GM10248 (cell line): Measurements from ENCODE around the gene HP1BP3.

Experiments
- CTCF ChIA-PET: fragments of 300-600 bp; sonication (Branson Sonifier 250); formaldehyde crosslinking; extraction: SDS; loops from one replicate; lab custom pipeline; 2021; ENCODE audit warnings: antibody characterized with exemption; lab: Yijun Ruan, JAX
- POLR2A ChIA-PET: fragments of 350-650 bp; sonication (Branson Sonifier 250); formaldehyde crosslinking; extraction: SDS; loops from one replicate; lab custom pipeline; 2020; ENCODE audit warnings: antibody characterized with exemption; lab: Yijun Ruan, JAX
- DNase-seq: peaks from one replicate; pipeline ENCODE4 v3.0.0; 2012; ENCODE audit errors: extremely low spot score
- CTCF ChIP-seq: IDR thresholded peaks from 2 replicates; pipeline ENCODE4 v1.5.1; 2012; ENCODE audit warnings: mild to moderate bottlenecking, low read depth; ENCODE audit errors: extremely low read depth, missing control alignments, control extremely low read depth

The HP1BP3 gene

GRCh38 chr1:20735581-20736111 lies 51.5 kb downstream of the HP1BP3 start:
- POLR2A ChIA-PET: no interaction called here
- no peak for TF ChIP-seq CTCF
- no peak for DNase-seq
- CTCF ChIA-PET: no interaction called here

- CTCF ChIA-PET: interaction anchor here (1.0 to 4.3 kb wide), 5 partner anchors 9 to 462 kb away, joined by 3 to 24 read pairs (median 3); no protein-coding TSS in a partner anchor
- TF ChIP-seq CTCF: no peak
- DNase-seq: no peak
- POLR2A ChIA-PET: interaction anchor here (0.6 kb wide), 1 partner anchor 397 kb away, joined by 7 read pairs; no protein-coding TSS in a partner anchor
Observed at GRCh38 chr1:20733360-20733975, 53.6 kb downstream of the HP1BP3 start.

- ChIA-PET POLR2A (interaction anchor here (1.5 kb wide), 1 partner anchor 54 kb away, joined by 5 read pairs; the partner anchor contains the start of gene HP1BP3), CTCF (interaction anchor here (1.1 to 4.3 kb wide), 5 partner anchors 10 to 462 kb away, joined by 3 to 24 read pairs (median 4); no protein-coding TSS in a partner anchor)
- peak; percentile 31 for TF ChIP-seq CTCF
- peak; percentile 77 for DNase-seq
Observed at GRCh38 chr1:20732588-20733359, 54.3 kb downstream of the HP1BP3 start, which contains the start of gene SH2D5. Gene SH2D5 (minus strand): TSS chr1:20732703. CDS start chr1:20728044, 4,659 bp downstream.

GRCh38 chr1:20732071-20732587 lies 55.0 kb downstream of the HP1BP3 start:
- peak; percentile 86 for DNase-seq
- no peak for TF ChIP-seq CTCF
- POLR2A ChIA-PET: interaction anchor here (1.5 kb wide), 1 partner anchor 55 kb away, joined by 5 read pairs; the partner anchor contains the start of gene HP1BP3
- CTCF ChIA-PET: interaction anchor here (1.6 to 4.3 kb wide), 2 partner anchors 19 to 36 kb away, joined by 4 to 24 read pairs; no protein-coding TSS in a partner anchor

- ChIA-PET POLR2A (interaction anchor here (1.5 kb wide), 1 partner anchor 55 kb away, joined by 5 read pairs; the partner anchor contains the start of gene HP1BP3), CTCF (interaction anchor here (1.1 to 4.3 kb wide), 3 partner anchors 9 to 35 kb away, joined by 4 to 24 read pairs (median 4); no protein-coding TSS in a partner anchor)
- DNase-seq: peak; percentile 45
- no peak for TF ChIP-seq CTCF
Observed at GRCh38 chr1:20731057-20731991, 55.8 kb downstream of the HP1BP3 start.
